GM15510 (cell line): ENCODE results near the gene PARD3.

Experiments used
- POLR2A ChIP-seq: IDR thresholded peaks from 3 replicates; pipeline ENCODE4 v1.6.1; 2011; ENCODE audit warnings: borderline replicate concordance; ENCODE audit not compliant: insufficient read length; ENCODE audit errors: extremely low read depth

Gene PARD3

DNA sequence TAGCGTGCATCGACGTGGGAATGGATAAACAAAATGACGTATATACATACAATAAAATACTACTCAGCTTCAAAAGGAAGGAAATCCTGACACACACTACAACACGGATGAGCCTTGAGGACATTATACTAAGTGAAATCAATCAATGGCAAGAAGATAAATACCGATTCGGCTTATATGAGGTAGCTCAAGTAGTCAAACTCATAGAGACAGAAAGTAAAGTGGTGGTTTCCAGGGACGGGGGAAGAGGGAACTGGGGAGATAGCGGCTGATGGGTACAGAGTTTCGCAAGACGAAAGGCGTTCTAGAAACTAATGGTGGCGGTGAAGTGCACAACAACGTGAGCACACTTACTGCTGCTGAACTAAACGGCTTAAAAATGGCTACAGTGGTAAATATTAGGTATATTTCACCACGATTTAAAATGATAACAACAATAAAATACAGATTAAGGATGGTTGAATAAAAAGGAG, 516.7 kb downstream of the PARD3 start:
- TF ChIP-seq POLR2A, result no peak

- no peak for TF ChIP-seq POLR2A
Measured at GRCh38 chr10:34297541-34298345, 517.4 kb downstream of the PARD3 start.

DNA sequence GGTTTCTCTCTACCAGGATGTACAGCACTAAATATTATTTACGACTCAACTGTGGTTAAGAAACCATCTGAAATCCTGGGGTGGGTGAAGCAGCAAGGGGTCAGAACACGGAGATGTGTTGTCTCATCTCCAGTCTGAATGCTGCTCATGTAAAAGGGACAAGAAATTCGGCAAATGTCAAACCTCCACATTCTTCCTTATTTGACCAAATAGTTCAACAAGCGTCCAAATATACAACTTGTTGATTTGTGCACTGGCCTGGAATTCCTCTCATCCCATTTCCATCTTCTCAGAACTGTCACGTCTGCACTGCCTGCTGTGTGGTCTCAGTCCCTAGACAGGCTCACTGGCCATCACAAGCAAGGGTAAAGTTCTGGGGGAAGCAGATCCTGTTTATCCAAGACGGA, 520.0 kb downstream of the PARD3 start:
- TF ChIP-seq POLR2A, result no peak

- TF ChIP-seq POLR2A, result no peak
Measured at GRCh38 chr10:34294137-34294536, 521.0 kb downstream of the PARD3 start.

DNA sequence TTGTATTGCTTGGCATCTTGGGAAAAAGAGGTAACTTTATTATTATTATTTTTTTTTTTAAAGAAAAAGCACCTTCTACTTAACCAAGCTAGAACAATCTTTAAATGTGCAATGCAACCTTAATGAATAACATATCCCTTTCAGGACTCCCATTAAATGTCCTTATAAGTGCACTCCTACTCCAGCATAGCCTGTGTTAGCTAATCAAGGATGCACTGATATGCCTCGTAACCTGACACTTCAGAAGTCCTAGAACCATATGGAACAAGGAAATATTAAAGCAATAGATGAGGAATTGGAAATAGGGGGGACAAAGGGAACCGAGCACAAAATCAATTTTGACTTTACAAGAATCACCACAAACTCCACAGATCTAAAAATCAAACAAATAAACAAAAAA, 522.4 kb downstream of the PARD3 start:
- no peak for TF ChIP-seq POLR2A

- TF ChIP-seq POLR2A, result no peak
Measured at GRCh38 chr10:34292194-34292565, 522.9 kb downstream of the PARD3 start.

DNA sequence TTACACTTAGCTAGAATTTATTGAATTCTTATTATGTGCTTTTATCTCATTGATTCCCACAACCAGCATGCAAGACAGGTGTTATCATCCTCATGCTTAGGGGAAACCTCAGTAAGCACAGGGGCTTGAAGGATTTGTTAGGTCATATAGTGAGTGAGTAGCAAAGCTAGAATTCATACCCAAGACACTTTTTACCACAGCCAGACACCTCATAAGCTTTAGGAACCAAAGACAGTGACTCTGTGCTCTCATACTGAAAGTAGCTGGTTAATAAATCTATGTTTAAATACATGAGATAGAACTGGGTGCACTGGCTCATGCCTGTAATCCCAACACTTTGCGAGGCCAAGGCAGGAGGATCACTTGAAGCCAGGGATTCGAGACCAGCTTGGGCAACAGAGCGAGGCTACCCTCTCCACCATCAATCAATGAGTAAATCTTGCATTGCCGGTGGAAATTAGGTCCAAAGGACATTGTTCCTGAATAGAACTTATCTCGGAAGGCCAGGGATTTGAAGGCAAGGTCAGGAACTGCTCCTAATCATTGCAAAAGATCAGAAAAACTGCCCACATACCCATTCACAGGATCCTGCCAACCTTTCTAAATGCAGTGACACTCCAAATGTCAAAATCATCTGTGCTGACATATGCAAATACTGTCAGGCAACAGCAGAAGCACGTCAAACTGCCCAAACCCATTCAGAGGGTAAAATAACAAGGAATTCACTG, 523.5 kb downstream of the PARD3 start:
- TF ChIP-seq POLR2A, result no peak

DNA sequence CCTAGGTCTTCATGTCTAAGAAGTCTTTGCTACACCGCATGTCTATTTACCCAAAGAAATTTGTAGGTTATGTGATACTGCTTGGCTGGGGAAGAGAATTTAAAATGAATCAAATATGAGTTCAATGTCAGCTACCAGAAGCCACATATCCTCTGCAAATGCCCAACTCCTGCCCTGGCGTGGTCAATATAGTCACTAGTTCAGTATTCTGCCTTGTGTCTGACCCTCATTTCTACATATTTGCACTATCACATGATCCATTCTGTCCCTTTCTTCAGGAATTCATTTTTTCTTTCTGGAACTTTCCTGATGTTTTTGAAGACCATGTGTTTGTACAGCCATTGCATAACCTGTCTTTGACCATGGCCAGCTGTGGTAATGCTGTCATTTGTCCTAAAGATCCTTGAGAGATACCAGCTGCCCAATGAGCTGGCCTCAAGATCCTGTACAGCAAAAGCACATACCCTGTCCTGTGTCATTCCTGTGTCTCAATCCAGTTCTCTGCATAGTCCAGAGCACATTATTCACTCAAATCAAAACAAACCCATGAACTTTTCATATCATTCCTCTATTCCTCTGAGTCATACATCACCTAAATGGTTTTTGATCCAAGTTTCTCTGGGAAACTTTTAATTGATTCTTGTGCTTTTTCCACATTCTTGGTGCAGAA, 524.5 kb downstream of the PARD3 start:
- TF ChIP-seq POLR2A, result no peak

GRCh38 chr10:34288634-34289033, 526.5 kb downstream of the PARD3 start:
- TF ChIP-seq POLR2A, result no peak

DNA sequence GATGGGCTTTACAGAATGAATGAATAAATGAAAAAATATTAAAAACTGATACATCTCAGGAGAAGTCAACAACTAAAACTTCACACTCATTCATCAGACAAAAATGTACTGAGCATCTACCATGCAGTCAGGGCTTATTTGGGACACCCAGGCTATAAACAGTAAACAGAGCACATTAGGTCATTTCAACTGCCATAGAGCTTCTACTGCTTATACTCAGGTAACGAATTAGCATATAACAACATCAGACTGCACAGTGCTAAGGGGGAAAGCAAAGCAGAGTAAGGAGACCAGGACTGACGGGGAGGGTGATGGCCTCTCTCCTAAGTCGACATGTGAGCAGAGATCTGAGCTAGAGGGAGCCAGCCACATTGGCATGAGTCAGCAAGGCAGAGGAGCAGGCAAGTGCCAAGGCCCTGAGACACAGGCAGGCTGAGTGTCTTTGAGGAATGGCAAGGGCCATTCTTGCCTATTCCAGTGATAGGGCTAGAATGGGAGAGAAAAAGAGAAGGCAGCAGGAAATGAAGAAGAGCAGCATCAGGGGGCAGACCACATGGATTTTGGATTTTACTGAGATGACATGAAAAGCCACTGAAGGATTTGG, 528.9 kb downstream of the PARD3 start:
- TF ChIP-seq POLR2A, result no peak

DNA sequence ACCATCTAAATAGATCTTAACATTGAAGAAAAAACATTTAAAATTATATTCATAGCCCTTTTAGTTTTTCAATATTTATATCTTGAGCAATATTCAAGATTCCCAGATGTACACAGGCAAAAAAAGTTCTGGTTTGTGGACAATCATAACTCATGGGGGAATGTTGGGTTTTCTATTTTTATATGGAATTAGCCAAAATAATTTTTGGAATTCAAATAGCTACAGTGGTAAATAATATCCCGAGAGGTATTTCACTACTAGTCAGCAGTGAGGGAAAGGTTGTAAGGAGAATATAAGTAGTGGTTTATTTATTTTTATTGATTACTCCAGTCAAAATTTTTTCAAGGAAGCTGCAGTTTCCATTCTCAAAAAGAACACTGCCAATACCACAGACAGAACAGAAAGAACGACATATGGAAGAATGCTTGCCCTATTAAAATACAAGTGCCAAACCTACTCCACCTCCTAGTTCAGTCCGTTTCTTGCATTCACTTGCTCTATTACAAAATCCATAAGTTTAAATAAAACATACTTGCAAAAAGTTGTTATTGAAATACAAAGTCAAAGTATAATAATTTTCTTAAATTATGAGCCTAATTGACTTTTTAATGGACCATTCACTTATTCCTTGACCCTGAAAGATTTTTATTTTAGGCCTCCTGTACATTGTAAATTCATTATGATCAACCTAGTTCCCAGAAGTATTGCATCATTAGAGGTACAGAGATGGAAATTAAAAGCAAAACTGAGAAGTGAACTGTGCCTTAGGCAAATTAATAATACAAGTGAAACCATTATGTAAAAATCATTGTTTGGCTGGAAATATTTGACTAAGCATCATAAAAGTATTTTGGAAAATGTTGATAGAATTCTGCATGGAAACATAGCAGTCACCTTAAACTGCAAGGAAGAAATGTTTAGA, 533.2 kb downstream of the PARD3 start:
- no peak for TF ChIP-seq POLR2A

DNA sequence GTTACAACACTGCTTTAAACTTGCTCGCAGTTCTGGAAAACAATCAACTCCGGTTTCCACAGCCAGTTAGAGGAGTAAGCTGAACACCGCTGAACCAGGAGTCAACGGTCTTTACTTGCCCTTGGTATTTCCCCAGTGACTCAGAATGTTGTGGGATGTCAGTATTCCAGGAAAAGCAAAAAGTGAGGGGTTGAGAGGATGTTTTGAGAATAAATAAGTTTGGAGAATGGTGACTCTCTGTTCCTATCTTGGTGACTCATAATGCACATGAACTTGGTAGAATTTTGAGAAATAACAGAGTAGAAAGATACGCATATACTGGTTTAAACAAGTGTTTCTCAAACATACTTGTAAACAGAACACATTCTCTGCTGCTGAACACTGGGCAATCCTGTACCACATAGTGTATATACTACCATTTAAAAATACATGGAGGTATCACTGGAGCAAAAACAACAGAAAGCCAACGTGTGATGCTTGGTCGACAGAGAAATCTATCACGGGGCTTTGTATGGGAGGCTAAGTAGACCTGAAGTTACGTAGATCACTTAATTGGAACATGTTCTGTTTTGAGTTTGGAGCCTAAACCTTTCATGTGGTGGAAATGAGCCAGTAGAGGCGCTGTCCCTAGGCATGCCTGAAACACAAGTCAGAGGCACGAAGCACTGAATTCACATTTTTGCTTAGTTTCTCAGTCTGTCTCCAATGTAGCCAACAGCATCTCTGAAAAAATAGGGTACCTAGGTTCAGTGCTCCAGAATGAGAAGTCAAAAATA, 534.3 kb downstream of the PARD3 start:
- no peak for TF ChIP-seq POLR2A

DNA sequence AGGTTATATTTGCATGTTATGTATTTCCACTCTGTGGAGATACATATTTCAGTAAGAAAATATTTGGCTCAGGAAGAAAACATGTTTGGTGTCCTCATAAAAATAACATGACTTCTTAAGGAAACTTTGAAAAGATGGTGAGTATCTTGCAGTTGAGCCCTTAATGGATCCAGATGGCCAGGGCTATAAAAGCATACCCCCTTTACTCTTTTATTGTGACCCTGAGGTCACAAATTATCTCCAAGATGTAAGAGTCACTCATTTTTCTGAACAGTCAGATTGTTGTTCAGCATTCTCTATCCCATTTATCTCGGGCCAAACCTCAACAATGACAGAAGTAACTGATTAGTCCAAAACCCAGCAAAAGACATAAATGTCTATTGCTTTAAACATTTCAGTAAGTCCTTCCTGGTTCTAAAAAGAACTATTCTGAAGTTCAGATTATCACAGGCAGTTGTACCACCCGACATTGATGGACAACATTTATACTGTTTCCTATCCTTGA, 539.4 kb downstream of the PARD3 start:
- no peak for TF ChIP-seq POLR2A
